ENCODE results near the gene KLRF1.

DNA sequence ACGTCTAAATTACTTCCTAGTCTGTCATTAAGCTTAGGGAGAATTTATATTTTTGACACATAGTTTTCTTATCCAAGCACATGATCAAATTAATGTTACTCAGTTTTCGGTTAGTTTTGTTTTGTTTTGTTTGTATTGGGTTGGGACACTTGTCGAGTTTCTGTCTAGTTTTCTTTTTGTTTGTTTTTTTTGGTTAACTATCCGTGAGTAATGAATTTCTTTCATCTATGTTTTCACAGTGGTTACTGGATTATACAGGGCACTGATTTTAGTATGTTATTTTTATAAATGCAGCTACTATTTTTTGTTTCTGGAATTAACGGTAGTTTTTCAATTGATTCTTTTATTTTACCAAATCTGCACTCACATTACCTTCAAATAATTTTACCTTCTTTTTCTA lies 2.7 kb downstream of the KLRF1 start:
- no peak for TF ChIP-seq POLR2A (IDR thresholded peaks at IDR 0.05; ENCODE audit: low read length)
- TF ChIP-seq GATA1 (IDR thresholded peaks at IDR 0.05; ENCODE audit: low read depth, low read length), result no peak

Data from erythroblast (primary cell).